Spleen (tissue), 11 donors: ENCODE measurements around the gene FBLIM1. TPM values are rescaled to one million over a fixed set of nuclear protein-coding genes. Genes with fewer than 3 reads are reported as not detected.
A peak's percentile ranks its signal among the peaks of the same experiment; 100 is the strongest.

Source experiments
- DNase-seq: peaks from one replicate; pipeline ENCODE4 v3.0.0-alpha.2; 2020
- H3K27ac ChIP-seq, 8 donors: fragments of 200-600 bp; sonication (generic) in 7 of 8; 1 replicate in 4 of 8; 2 replicates in 4 of 8; pipeline versions ENCODE4 v1.5.0 to v1.8.0; 2016 to 2021; ENCODE audit warnings: inconsistent platforms in 4 of 8, mild to moderate bottlenecking in 4 of 8, moderate library complexity in 1 of 8
- H3K27me3 ChIP-seq, 7 donors: fragments of 200-600 bp; sonication (generic) in 6 of 7; replicated peaks in 1 of 7; 1 replicate in 4 of 7; 2 replicates in 3 of 7; pipeline versions ENCODE4 v1.5.0 to v1.8.0; 2016 to 2021; ENCODE audit warnings: inconsistent platforms in 3 of 7, mild to moderate bottlenecking in 1 of 7
- H3K36me3 ChIP-seq, 6 donors: fragments of 200-600 bp; sonication (generic) in 5 of 6; 1 replicate in 4 of 6; 2 replicates in 2 of 6; pipeline versions ENCODE4 v1.5.0 to v1.8.0; 2016 to 2021; ENCODE audit warnings: inconsistent platforms in 2 of 6
- H3K4me1 ChIP-seq, 6 donors: fragments of 200-600 bp; sonication (generic) in 5 of 6; 1 replicate in 3 of 6; 2 replicates in 3 of 6; pipeline versions ENCODE4 v1.5.0 to v1.8.0; 2016 to 2021; ENCODE audit warnings: inconsistent platforms in 3 of 6
- H3K4me3 ChIP-seq, 8 donors: fragments of 200-600 bp; sonication (generic) in 7 of 8; 1 replicate in 4 of 8; 2 replicates in 4 of 8; pipeline versions ENCODE4 v1.5.0 to v1.8.0; 2016 to 2021; ENCODE audit warnings: inconsistent platforms in 4 of 8, mild to moderate bottlenecking in 4 of 8, moderate library complexity in 2 of 8
- H3K9me3 ChIP-seq, 8 donors: fragments of 200-600 bp; sonication (generic) in 7 of 8; 1 replicate in 4 of 8; 2 replicates in 4 of 8; pipeline versions ENCODE4 v1.5.0 to v1.8.0; 2016 to 2021; ENCODE audit warnings: inconsistent platforms in 4 of 8
- POLR2A ChIP-seq, 3 donors: fragments of 450-650 bp; IDR thresholded peaks; one replicate each; pipeline ENCODE4 v1.5.1; 2017; ENCODE audit warnings: antibody characterized with exemption in 3 of 3, mild to moderate bottlenecking in 1 of 3
- POLR2AphosphoS5 ChIP-seq, 3 donors: sonication (generic); formaldehyde crosslinking; IDR thresholded peaks; one replicate each; pipeline ENCODE4 v1.5.1; 2017; ENCODE audit warnings: antibody characterized with exemption in 3 of 3
- WGBS, 5 donors: extraction: QIAGEN DNeasy Blood & Tissue Kit in 3 of 5; methylation state at CpG; one replicate each; pipeline versions ENCODE4 v1.1.5 to v1.1.7; 2013 to 2018; 5-methylcytosine and 5-hydroxymethylcytosine counted together
- intact Hi-C: fragments of 100-400 bp; cut with DNase I; formaldehyde crosslinking; loops from one replicate; pipeline ENCODE4 v1.15.0; 2023; ENCODE audit warnings: low total_unique reads
- polyA plus RNA-seq, 3 donors: library from polyadenylated mRNA; stranded (reverse); fragments of 200-250 nt; gene quantifications; one replicate each; pipeline ENCODE4 v1.2.1, GENCODE V29; 2013
- total RNA-seq, 7 donors: library from RNA; depleted of rRNA in 3 of 7; stranded (reverse); fragments of >200 nt in 3 of 7; fragmentation: NEBNext Ultra II Directional in 4 of 7; extraction: Animal tissue kit (Norgen Biotek cat#: 25700) in 4 of 7; gene quantifications; one replicate each; pipeline versions ENCODE4 v1.1.0 to v1.2.1, GENCODE V29; 2016 to 2021
- TF ChIP-seq, protein P1 (sequence below), 11 experiments: fragments of 200-600 bp in 7 of 11; fragments of 450-650 bp in 4 of 11; sonication (generic) in 4 of 11; IDR thresholded peaks in 8 of 11; conservative IDR thresholded peaks in 3 of 11; 1 replicate in 7 of 11; 2 replicates in 4 of 11; pipeline versions ENCODE4 v1.4.0 to v1.8.0; 2016 to 2021; ENCODE audit warnings: antibody characterized with exemption in 11 of 11, inconsistent platforms in 4 of 11, mild to moderate bottlenecking in 1 of 11
- donor health status: healthy with polysubstance abuse.
- donor health status: DM: no; HTN: no; CAD: no; lungs with moderate emphysema.
- donor health status: DM: no; HTN: no; CAD: no.
- donor health status: Bipolar disorder and iron deficiency.
- donor health status: healthy.
- donor health status: DM: no; HTN: no; CAD: no.
- donor health status: DM: yes; HTN: yes; CAD: no.

The FBLIM1 gene
- total and polyA plus RNA-seq, 10 donors = 7.2 to 89.1 (median 32.7) TPM

DNA sequence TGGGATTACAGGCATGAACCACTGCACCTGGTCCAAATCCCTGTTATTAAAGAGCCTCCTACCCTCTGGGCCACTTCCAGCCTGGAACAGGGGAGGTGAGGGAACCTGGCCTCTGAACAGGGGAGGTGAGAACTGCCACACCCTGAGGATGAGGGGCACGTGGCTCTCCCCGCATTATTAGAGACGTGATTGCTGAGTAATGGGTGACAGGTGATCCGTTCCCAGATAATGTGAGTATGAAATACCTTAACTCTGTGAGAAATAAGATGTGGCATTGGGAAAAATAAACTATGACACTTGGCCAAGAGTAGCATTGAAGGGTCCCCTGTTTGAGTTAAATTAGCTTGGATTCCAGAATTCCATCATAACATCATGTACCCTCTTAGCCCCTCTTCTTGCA lies 36.2 kb upstream of the FBLIM1 start:
- TF ChIP-seq POLR2AphosphoS5 (IDR thresholded peaks at IDR 0.05) = no peak
- TF ChIP-seq POLR2A (IDR thresholded peaks at IDR 0.05) = no peak
- TF ChIP-seq, protein P1, sequence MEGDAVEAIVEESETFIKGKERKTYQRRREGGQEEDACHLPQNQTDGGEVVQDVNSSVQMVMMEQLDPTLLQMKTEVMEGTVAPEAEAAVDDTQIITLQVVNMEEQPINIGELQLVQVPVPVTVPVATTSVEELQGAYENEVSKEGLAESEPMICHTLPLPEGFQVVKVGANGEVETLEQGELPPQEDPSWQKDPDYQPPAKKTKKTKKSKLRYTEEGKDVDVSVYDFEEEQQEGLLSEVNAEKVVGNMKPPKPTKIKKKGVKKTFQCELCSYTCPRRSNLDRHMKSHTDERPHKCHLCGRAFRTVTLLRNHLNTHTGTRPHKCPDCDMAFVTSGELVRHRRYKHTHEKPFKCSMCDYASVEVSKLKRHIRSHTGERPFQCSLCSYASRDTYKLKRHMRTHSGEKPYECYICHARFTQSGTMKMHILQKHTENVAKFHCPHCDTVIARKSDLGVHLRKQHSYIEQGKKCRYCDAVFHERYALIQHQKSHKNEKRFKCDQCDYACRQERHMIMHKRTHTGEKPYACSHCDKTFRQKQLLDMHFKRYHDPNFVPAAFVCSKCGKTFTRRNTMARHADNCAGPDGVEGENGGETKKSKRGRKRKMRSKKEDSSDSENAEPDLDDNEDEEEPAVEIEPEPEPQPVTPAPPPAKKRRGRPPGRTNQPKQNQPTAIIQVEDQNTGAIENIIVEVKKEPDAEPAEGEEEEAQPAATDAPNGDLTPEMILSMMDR (IDR thresholded peaks at IDR 0.05 in 8 of 11, conservative IDR thresholded peaks at IDR 0.05 in 3 of 11) = no peak
- peaks cover 5 to 100% (median 86%) of the 10 kb centered on the region in 6 donors for H3K36me3 ChIP-seq
- intact Hi-C loops = no loop called here
- no peak overlapping the region for H3K27ac ChIP-seq
- WGBS, 5 donors = 95 to 98% (median 96%) methylated on average over 4 of the region's 4 CpGs
- DNase-seq = no peak
- no peaks in the 10 kb centered on the region for H3K9me3 ChIP-seq
- no peaks in the 10 kb centered on the region for H3K4me1 ChIP-seq
- no peaks in the 10 kb centered on the region for H3K27me3 ChIP-seq
- H3K4me3 ChIP-seq = no peak overlapping the region

- no peak for TF ChIP-seq POLR2A (IDR thresholded peaks at IDR 0.05)
- TF ChIP-seq, protein P1 (IDR thresholded peaks at IDR 0.05 in 8 of 11, conservative IDR thresholded peaks at IDR 0.05 in 3 of 11) = no peak
- no peak for TF ChIP-seq POLR2AphosphoS5 (IDR thresholded peaks at IDR 0.05)
- H3K4me3 ChIP-seq = no peak overlapping the region
- WGBS, 5 donors = 91 to 95% (median 93%) methylated on average over 13 of the region's 13 CpGs
- peaks cover 6 to 100% (median 86%) of the 10 kb centered on the region in 6 donors for H3K36me3 ChIP-seq
- no peak for DNase-seq
- H3K4me1 ChIP-seq = peaks cover 0 to 5% (median 0%) of the 10 kb centered on the region in 6 donors
- H3K27ac ChIP-seq = no peak overlapping the region
- intact Hi-C loops = no loop called here
- no peaks in the 10 kb centered on the region for H3K27me3 ChIP-seq
- H3K9me3 ChIP-seq = no peaks in the 10 kb centered on the region
These were observed 35.6 kb upstream of the FBLIM1 start for GRCh38 chr1:15722836-15723532.

GRCh38 chr1:15723631-15724246 lies 34.9 kb upstream of the FBLIM1 start:
- H3K4me1 ChIP-seq = peaks cover 0 to 13% (median 5%) of the 10 kb centered on the region in 6 donors
- H3K27me3 ChIP-seq = no peaks in the 10 kb centered on the region
- H3K27ac ChIP-seq = no peak overlapping the region
- H3K9me3 ChIP-seq = no peaks in the 10 kb centered on the region
- peaks cover 8 to 100% (median 86%) of the 10 kb centered on the region in 6 donors for H3K36me3 ChIP-seq
- no peak overlapping the region for H3K4me3 ChIP-seq
- 83 to 95% (median 93%) methylated on average over 18 to 20 of the region's 20 CpGs for WGBS, 5 donors
- intact Hi-C loops = no loop called here
- TF ChIP-seq, protein P1 (IDR thresholded peaks at IDR 0.05 in 8 of 11, conservative IDR thresholded peaks at IDR 0.05 in 3 of 11) = no peak
- TF ChIP-seq POLR2AphosphoS5 (IDR thresholded peaks at IDR 0.05) = peak in 1 of 3 donors; percentile 46
- no peak for DNase-seq
